Neural cell (in vitro differentiated cells): ENCODE results near the gene MAP3K20.
"Not testable (repeated sequence)": the region's sequence is repeated elsewhere in the genome, so short reads cannot be mapped to it uniquely, and the experiment has no call there.

Experiments used
- CTCF ChIP-seq: fragments of 450-650 bp; IDR thresholded peaks from 2 replicates; pipeline ENCODE4 v1.5.1; 2014; ENCODE audit warnings: antibody characterized with exemption, mild to moderate bottlenecking, moderate library complexity; ENCODE audit not compliant: poor library complexity, severe bottlenecking
- TAF1 ChIP-seq: IDR thresholded peaks from 2 replicates; pipeline ENCODE4 v1.6.1; 2012; ENCODE audit warnings: low read depth

- not testable (repeated sequence) for TF ChIP-seq CTCF, TAF1
These were observed 225.9 kb downstream of the MAP3K20 start for GRCh38 chr2:173301549-173301948.
